Brain microvascular endothelial cell (primary cell): ENCODE results near the gene RAB24.

Experiments used
- DNase-seq: peaks from one replicate; pipeline ENCODE4 v3.0.0-alpha.2; 2020
- H3K27ac ChIP-seq: fragments of 250-450 bp; sonication (Bioruptor Pico); 2 replicates; pipeline ENCODE4 v1.5.1; 2020; ENCODE audit warnings: mild to moderate bottlenecking, moderate library complexity
- H3K27me3 ChIP-seq: fragments of 250-450 bp; sonication (Bioruptor Pico); replicated peaks from 2 replicates; pipeline ENCODE4 v1.5.1; 2020; ENCODE audit warnings: mild to moderate bottlenecking
- H3K36me3 ChIP-seq: fragments of 250-450 bp; sonication (Bioruptor Pico); replicated peaks from 2 replicates; pipeline ENCODE4 v1.5.1; 2020; ENCODE audit warnings: mild to moderate bottlenecking
- H3K4me3 ChIP-seq: 2 replicates; pipeline ENCODE4 v1.5.1; 2011; ENCODE audit warnings: low read depth, mild to moderate bottlenecking, control low read depth, low read length, moderate library complexity
- CTCF ChIP-seq: IDR thresholded peaks from 2 replicates; pipeline ENCODE4 v1.5.1; 2011; ENCODE audit warnings: low read depth, mild to moderate bottlenecking, moderate library complexity, low read length, control low read depth, inconsistent platforms; ENCODE audit errors: missing control alignments
- in situ Hi-C: cut with HindIII; loops from 2 replicates; pipeline ENCODE4 v1.10.0; 2017; ENCODE audit warnings: low sequenced_read_pairs, low pct_ligation_motif_present

Gene RAB24

GRCh38 chr5:177313561-177314259 lies 10.2 kb upstream of the RAB24 start:
- Histone ChIP-seq H3K27ac (no peak overlapping the region), H3K36me3 (no peaks in the 10 kb centered on the region), H3K4me3 (no peak overlapping the region), H3K27me3 (no peaks in the 10 kb centered on the region)
- in situ Hi-C loops: loop anchor here (25.0 kb wide), 1 partner anchor 124 kb away; the partner anchor contains the start of genes GRK6 and PRR7
- no peak for TF ChIP-seq CTCF
- DNase-seq: no peak

GRCh38 chr5:177312649-177313181 lies 9.2 kb upstream of the RAB24 start:
- DNase-seq: no peak
- Histone ChIP-seq H3K4me3 (peak overlapping the region; percentile 47), H3K36me3 (no peaks in the 10 kb centered on the region), H3K27me3 (no peaks in the 10 kb centered on the region), H3K27ac (no peak overlapping the region)
- no peak for TF ChIP-seq CTCF
- in situ Hi-C loops: loop anchor here (25.0 kb wide), 1 partner anchor 125 kb away; the partner anchor contains the start of genes GRK6 and PRR7

GRCh38 chr5:177311723-177312648 lies 8.5 kb upstream of the RAB24 start, which contains the start of gene MXD3:
MXD3 (minus strand) TSS chr5:177311898; CDS start chr5:177311830, 68 bp downstream.
- TF ChIP-seq CTCF: no peak
- DNase-seq: peak; percentile 96
- H3K27ac ChIP-seq: peak within 1 kb of the TSS; percentile 68
- in situ Hi-C loops: loop anchor here (25.0 kb wide), 1 partner anchor 125 kb away; the partner anchor contains the start of genes GRK6 and PRR7
- peak within 1 kb of the TSS; percentile 65 for H3K4me3 ChIP-seq
- peaks cover 4% of the 10 kb centered on the region for H3K36me3 ChIP-seq
- H3K27me3 ChIP-seq: no peaks in the 10 kb centered on the region

- Histone ChIP-seq H3K27ac (no peak overlapping the region), H3K36me3 (peaks cover 8% of the 10 kb centered on the region), H3K27me3 (no peaks in the 10 kb centered on the region), H3K4me3 (peak overlapping the region; percentile 65)
- TF ChIP-seq CTCF: peak; percentile 16
- in situ Hi-C loops: loop anchor here (25.0 kb wide), 1 partner anchor 126 kb away; the partner anchor contains the start of genes GRK6 and PRR7
- no peak for DNase-seq
These were observed 7.8 kb upstream of the RAB24 start for GRCh38 chr5:177311392-177311722.

- H3K4me3 ChIP-seq: peak overlapping the region; percentile 65
- DNase-seq: no peak
- in situ Hi-C loops: loop anchor here (25.0 kb wide), 1 partner anchor 126 kb away; the partner anchor contains the start of genes GRK6 and PRR7
- H3K27ac ChIP-seq: no peak overlapping the region
- peaks cover 13% of the 10 kb centered on the region for H3K36me3 ChIP-seq
- TF ChIP-seq CTCF: no peak
- no peaks in the 10 kb centered on the region for H3K27me3 ChIP-seq
These were observed 7.4 kb upstream of the RAB24 start for GRCh38 chr5:177310757-177311391.
